ENCODE data around the gene SORCS2. TPM values are rescaled to one million over a fixed set of nuclear protein-coding genes. Genes with fewer than 3 reads are reported as not detected.
A peak's percentile ranks its signal among the peaks of the same experiment; 100 is the strongest.

SORCS2 gene
- total and polyA plus RNA-seq, 2 of the 13 experiments (the other 11 are each of a cell fraction or from before 2014, with no cell fraction given): 0.82 to 1.0 TPM

DNA sequence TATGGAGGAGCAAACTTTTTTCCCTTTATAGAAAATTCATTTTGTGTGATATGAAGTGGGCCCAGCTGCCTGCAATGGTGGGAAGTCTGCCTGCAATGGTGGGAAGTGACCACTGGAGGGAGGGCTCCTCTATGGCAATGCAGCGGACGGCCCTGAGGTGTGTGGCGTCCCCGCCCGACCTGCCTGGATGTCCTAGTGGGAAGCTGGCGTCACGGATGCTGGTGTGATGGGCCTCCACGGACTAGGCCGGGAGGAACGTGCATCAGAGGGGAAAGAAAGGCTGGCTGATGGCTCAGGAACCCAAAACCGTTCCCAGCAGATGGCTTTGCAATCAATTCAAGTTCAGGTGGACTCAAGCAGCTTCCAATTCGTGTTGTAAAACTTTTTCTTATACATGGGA, 569.4 kb downstream of the SORCS2 start (continued):
- TF ChIP-seq SIX4 (CRISPR knock-in tag; IDR thresholded peaks at IDR 0.05) (no peak), SMARCC2 (IDR thresholded peaks at IDR 0.05) (no peak), NFE2L1 (CRISPR knock-in tag; IDR thresholded peaks at IDR 0.05; ENCODE audit: borderline replicate concordance) (no peak), TEAD2 (CRISPR knock-in tag; IDR thresholded peaks at IDR 0.05) (no peak), PCBP2 (optimal IDR thresholded peaks at IDR 0.05; ENCODE audit: low read depth, low read length, poor library complexity, severe bottlenecking) (no peak), MED13 (CRISPR knock-in tag; IDR thresholded peaks at IDR 0.05) (no peak), REL (CRISPR knock-in tag; conservative IDR thresholded peaks at IDR 0.05) (no peak), ZSCAN9 (CRISPR knock-in tag; IDR thresholded peaks at IDR 0.05; ENCODE audit: borderline replicate concordance) (no peak), JUN (CRISPR knock-in tag; IDR thresholded peaks at IDR 0.05) (no peak), ZSCAN29 (CRISPR knock-in tag; conservative IDR thresholded peaks at IDR 0.05) (no peak), ISX (CRISPR knock-in tag; conservative IDR thresholded peaks at IDR 0.05) (no peak), KAT8 (CRISPR knock-in tag; IDR thresholded peaks at IDR 0.05) (no peak), ZNF432 (CRISPR knock-in tag; IDR thresholded peaks at IDR 0.05; ENCODE audit: borderline replicate concordance) (no peak), REPIN1 (CRISPR knock-in tag; IDR thresholded peaks at IDR 0.05; ENCODE audit: borderline replicate concordance, low read depth) (no peak), ZNF3 (CRISPR knock-in tag; IDR thresholded peaks at IDR 0.05) (no peak), CHD2 (IDR thresholded peaks at IDR 0.05; ENCODE audit: low read depth, low read length) (0 out of 2 replicates have a peak, but pooled peaks have one; percentile 6), NFE2L2 (IDR thresholded peaks at IDR 0.05; ENCODE audit: low read length) (no peak), EZH2 (conservative IDR thresholded peaks at IDR 0.05; ENCODE audit: low read depth, low read length) (no peak)
- TF ChIP-seq, protein P1, sequence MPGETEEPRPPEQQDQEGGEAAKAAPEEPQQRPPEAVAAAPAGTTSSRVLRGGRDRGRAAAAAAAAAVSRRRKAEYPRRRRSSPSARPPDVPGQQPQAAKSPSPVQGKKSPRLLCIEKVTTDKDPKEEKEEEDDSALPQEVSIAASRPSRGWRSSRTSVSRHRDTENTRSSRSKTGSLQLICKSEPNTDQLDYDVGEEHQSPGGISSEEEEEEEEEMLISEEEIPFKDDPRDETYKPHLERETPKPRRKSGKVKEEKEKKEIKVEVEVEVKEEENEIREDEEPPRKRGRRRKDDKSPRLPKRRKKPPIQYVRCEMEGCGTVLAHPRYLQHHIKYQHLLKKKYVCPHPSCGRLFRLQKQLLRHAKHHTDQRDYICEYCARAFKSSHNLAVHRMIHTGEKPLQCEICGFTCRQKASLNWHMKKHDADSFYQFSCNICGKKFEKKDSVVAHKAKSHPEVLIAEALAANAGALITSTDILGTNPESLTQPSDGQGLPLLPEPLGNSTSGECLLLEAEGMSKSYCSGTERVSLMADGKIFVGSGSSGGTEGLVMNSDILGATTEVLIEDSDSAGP (CRISPR knock-in tag; IDR thresholded peaks at IDR 0.05; ENCODE audit: borderline replicate concordance): peak; percentile 57; the same call in 1 of the 2 replicates
- TF ChIP-seq, protein P2, sequence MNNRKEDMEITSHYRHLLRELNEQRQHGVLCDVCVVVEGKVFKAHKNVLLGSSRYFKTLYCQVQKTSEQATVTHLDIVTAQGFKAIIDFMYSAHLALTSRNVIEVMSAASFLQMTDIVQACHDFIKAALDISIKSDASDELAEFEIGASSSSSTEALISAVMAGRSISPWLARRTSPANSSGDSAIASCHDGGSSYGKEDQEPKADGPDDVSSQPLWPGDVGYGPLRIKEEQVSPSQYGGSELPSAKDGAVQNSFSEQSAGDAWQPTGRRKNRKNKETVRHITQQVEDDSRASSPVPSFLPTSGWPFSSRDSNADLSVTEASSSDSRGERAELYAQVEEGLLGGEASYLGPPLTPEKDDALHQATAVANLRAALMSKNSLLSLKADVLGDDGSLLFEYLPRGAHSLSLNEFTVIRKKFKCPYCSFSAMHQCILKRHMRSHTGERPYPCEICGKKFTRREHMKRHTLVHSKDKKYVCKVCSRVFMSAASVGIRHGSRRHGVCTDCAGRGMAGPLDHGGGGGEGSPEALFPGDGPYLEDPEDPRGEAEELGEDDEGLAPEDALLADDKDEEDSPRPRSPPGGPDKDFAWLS (CRISPR knock-in tag; IDR thresholded peaks at IDR 0.05; ENCODE audit: borderline replicate concordance): no peak
- TF ChIP-seq, protein P3, sequence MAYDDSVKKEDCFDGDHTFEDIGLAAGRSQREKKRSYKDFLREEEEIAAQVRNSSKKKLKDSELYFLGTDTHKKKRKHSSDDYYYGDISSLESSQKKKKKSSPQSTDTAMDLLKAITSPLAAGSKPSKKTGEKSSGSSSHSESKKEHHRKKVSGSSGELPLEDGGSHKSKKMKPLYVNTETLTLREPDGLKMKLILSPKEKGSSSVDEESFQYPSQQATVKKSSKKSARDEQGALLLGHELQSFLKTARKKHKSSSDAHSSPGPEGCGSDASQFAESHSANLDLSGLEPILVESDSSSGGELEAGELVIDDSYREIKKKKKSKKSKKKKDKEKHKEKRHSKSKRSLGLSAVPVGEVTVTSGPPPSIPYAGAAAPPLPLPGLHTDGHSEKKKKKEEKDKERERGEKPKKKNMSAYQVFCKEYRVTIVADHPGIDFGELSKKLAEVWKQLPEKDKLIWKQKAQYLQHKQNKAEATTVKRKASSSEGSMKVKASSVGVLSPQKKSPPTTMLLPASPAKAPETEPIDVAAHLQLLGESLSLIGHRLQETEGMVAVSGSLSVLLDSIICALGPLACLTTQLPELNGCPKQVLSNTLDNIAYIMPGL (CRISPR knock-in tag; IDR thresholded peaks at IDR 0.05; ENCODE audit: borderline replicate concordance in 1 of 2, low read depth in 1 of 2): 0 out of 4 replicates have a peak, but pooled peaks of 1 of the 2 experiments have one; percentile 31
- TF ChIP-seq, protein P4, sequence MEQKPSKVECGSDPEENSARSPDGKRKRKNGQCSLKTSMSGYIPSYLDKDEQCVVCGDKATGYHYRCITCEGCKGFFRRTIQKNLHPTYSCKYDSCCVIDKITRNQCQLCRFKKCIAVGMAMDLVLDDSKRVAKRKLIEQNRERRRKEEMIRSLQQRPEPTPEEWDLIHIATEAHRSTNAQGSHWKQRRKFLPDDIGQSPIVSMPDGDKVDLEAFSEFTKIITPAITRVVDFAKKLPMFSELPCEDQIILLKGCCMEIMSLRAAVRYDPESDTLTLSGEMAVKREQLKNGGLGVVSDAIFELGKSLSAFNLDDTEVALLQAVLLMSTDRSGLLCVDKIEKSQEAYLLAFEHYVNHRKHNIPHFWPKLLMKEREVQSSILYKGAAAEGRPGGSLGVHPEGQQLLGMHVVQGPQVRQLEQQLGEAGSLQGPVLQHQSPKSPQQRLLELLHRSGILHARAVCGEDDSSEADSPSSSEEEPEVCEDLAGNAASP (CRISPR knock-in tag; IDR thresholded peaks at IDR 0.05; ENCODE audit: borderline replicate concordance): peak; percentile 65; the same call in 1 of the 2 replicates
- TF ChIP-seq, protein P5, sequence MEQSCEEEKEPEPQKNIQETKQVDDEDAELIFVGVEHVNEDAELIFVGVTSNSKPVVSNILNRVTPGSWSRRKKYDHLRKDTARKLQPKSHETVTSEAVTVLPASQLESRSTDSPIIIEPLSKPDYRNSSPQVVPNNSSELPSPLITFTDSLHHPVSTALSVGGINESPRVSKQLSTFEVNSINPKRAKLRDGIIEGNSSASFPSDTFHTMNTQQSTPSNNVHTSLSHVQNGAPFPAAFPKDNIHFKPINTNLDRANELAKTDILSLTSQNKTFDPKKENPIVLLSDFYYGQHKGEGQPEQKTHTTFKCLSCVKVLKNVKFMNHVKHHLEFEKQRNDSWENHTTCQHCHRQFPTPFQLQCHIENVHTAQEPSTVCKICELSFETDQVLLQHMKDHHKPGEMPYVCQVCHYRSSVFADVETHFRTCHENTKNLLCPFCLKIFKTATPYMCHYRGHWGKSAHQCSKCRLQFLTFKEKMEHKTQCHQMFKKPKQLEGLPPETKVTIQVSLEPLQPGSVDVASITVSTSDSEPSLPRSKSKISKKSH (CRISPR knock-in tag; IDR thresholded peaks at IDR 0.05; ENCODE audit: borderline replicate concordance): 0 out of 2 replicates have a peak, but pooled peaks have one; percentile 36
